ENCODE measurements around the gene KRTAP10-7. TPM values are rescaled to one million over a fixed set of nuclear protein-coding genes. Genes with fewer than 3 reads are reported as not detected.
A peak's percentile ranks its signal among the peaks of the same experiment; 100 is the strongest.
"Not testable (repeated sequence)": the region's sequence is repeated elsewhere in the genome, so short reads cannot be mapped to it uniquely, and the experiment has no call there.

KRTAP10-7 gene
- total RNA-seq, 1 donor from 2014 or later, result not detected

DNA sequence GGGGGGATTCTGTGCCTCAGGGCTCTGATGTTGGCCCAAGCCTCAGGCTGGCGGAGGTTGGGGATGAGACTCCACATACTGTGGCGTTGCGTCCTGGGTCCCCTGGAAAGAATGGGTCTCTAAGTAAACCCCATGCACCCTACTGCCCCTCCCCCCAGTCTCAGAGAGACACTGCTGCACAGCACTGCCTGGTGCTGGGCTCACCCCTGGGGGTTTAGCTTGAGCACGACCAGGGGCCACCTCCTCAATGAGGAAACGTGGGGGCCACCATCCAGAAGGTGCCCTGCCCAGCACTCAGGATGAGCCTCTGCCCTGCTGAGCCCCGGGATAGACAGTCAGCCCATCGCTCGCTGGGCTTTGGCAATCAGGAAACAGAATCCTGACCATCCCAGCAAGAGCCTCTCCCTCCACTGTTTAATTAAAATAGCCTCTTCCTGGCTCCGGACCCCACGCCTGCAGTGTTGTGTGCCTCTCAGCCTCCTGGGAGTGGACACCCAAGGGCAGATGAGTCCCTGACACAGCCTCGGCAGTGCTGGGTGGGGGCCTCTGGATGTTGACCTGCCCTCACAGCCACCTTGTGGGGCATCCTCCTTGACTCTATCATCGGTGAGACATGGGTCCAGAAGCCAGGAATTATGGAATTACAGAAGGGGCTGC, 30.4 kb upstream of the KRTAP10-7 start:
- Histone ChIP-seq H3K36me3 (no peaks in the 10 kb centered on the region), H3K27ac (no peak overlapping the region), H3K27me3 (ENCODE audit: low read depth) (peaks cover 5% of the 10 kb centered on the region), H3K9me3 (peaks cover 7% of the 10 kb centered on the region), H3K4me1 (no peaks in the 10 kb centered on the region), H3K4me3 (no peak overlapping the region)
- ATAC-seq, result no peak
- DNase-seq, result peak; percentile 31
- intact Hi-C loops (cut with DNase I), result no loop called here
- TF ChIP-seq, protein P1, sequence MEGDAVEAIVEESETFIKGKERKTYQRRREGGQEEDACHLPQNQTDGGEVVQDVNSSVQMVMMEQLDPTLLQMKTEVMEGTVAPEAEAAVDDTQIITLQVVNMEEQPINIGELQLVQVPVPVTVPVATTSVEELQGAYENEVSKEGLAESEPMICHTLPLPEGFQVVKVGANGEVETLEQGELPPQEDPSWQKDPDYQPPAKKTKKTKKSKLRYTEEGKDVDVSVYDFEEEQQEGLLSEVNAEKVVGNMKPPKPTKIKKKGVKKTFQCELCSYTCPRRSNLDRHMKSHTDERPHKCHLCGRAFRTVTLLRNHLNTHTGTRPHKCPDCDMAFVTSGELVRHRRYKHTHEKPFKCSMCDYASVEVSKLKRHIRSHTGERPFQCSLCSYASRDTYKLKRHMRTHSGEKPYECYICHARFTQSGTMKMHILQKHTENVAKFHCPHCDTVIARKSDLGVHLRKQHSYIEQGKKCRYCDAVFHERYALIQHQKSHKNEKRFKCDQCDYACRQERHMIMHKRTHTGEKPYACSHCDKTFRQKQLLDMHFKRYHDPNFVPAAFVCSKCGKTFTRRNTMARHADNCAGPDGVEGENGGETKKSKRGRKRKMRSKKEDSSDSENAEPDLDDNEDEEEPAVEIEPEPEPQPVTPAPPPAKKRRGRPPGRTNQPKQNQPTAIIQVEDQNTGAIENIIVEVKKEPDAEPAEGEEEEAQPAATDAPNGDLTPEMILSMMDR (IDR thresholded peaks at IDR 0.05), result no peak

DNA sequence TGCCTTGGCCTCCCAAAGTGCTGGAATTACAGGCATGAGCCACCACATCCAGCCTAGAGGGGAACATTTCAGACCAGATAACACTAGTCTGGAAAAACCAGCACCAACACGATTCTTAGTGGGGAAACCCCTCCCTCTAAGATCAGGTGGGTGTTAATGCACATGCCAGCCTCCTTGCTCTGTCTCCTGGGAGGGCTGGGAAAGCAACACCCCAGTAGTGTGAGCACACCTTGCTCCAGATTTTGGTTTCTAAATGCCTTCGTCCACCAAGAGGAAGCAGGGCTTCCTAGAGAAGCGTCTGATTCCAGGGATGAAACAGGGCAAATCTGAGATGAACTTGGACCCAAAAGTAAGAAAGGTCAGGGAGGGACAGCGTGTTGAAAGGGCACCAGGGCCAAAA, 29.1 kb upstream of the KRTAP10-7 start:
- Histone ChIP-seq H3K36me3 (no peaks in the 10 kb centered on the region), H3K4me1 (no peaks in the 10 kb centered on the region), H3K4me3 (no peak overlapping the region), H3K9me3 (peaks cover 7% of the 10 kb centered on the region), H3K27me3 (ENCODE audit: low read depth) (peaks cover 5% of the 10 kb centered on the region), H3K27ac (no peak overlapping the region)
- TF ChIP-seq, protein P1 (IDR thresholded peaks at IDR 0.05), result no peak
- ATAC-seq, result no peak
- intact Hi-C loops (cut with DNase I), result no loop called here
- DNase-seq, result no peak

DNA sequence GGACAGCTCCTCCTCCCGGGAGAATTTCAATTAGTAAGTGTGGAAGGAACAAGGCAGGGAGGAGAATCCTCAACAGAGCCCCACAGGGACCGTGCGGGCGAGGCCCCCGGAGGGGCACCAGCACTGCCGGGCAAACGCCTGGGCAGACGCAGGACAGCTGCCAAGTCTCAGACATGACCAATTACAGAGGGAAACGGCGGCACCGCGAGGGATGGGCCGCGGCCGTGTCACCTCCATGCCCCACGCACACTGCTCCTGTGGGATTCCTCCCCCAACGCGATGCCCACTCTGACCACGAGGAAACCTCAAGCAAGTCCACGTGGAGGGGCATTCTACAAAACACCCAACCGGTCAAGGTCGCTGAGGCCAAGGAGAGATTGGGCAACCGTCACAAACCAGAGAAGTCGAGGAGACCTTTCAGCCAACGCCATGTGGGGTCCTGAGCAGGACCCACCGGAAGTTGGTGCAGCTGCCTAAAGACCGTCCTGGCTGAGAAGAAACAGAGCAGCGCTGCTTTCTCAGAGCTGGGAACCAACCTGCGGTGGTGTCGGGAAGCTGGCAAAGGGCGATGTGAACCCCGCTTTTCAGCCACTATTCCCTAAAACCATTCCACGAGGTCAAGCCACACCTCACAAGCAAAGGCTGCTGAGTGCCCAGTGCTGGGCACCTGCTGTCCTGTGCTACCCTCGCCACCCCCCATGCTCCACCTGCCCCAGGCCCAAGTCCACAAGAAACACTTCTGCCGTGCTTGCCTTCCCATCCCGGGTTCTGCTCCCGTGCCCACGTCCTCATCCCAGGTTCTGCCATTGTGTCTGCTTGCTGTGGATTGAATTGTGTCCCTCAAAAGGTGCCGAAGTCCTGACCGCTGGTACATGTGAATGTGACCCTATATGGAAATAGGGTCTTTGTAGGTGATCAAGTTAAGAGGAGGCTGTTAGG, 28.3 kb upstream of the KRTAP10-7 start:
- no peaks in the 10 kb centered on the region for H3K36me3 ChIP-seq
- peaks cover 5% of the 10 kb centered on the region for H3K27me3 ChIP-seq (ENCODE audit: low read depth)
- TF ChIP-seq, protein P1 (IDR thresholded peaks at IDR 0.05), result no peak
- ATAC-seq (no peak), DNase-seq (peak; percentile 43)
- intact Hi-C loops (cut with DNase I), result no loop called here
- no peak overlapping the region for H3K27ac ChIP-seq
- no peaks in the 10 kb centered on the region for H3K4me1 ChIP-seq
- H3K4me3 ChIP-seq, result no peak overlapping the region
- peaks cover 13% of the 10 kb centered on the region for H3K9me3 ChIP-seq

DNA sequence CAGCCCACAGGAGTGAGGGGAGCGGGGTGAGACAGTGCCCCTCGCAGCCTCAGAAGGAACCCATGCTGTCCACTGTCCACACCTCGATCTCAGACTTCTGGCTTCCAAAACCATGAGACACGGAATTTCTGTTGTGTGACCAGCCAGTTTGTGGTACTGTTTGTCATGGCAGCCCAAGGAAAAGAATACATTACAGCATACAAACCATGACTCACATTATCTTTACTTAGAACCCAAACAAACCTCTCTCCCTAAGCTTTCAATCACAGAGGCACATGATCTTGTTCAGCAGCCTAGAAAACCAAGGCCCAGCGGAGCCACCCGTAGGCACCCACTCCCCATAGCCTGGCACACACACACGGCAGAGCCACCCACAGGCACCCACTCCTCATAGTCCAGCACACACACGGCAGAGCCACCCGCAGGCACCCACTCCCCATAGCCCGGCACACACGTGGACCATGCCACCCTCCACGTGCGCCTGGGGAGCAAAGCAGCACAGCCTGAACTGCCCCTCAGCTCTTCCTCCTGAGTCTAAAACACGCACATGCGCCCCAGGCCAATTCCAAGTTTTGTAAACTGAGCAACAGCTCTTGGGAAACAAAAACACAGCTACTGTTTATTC, 27.3 kb upstream of the KRTAP10-7 start:
- no peak for ATAC-seq
- H3K9me3 ChIP-seq, result peaks cover 17% of the 10 kb centered on the region

DNA sequence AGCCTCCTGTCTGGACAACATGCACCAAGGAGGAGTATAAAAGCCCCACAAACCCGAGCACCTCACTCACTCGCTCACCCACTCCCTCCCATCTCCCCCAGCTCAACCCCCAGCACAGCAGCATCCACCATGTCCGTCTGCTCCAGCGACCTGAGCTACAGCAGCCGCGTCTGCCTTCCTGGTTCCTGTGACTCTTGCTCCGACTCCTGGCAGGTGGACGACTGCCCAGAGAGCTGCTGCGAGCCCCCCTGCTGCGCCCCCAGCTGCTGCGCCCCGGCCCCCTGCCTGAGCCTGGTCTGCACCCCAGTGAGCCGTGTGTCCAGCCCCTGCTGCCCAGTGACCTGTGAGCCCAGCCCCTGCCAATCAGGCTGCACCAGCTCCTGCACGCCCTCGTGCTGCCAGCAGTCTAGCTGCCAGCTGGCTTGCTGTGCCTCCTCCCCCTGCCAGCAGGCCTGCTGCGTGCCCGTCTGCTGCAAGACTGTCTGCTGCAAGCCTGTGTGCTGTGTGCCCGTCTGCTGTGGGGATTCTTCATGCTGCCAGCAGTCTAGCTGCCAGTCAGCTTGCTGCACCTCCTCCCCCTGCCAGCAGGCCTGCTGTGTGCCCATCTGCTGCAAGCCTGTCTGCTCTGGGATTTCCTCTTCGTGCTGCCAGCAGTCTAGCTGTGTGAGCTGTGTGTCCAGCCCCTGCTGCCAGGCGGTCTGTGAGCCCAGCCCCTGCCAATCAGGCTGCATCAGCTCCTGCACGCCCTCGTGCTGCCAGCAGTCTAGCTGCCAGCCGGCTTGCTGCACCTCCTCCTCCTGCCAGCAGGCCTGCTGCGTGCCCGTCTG, 26.6 kb upstream of the KRTAP10-7 start, which contains the start of gene KRTAP10-4:
TSS of gene KRTAP10-4 (plus strand) at position 100 of the 827 bp plus-strand sequence. CDS start at position 130, 30 bp downstream.
- H3K4me1 ChIP-seq; H3K4me3 ChIP-seq; H3K36me3 ChIP-seq; H3K27ac ChIP-seq; H3K27me3 ChIP-seq (ENCODE audit: low read depth); intact Hi-C loops (cut with DNase I); ATAC-seq: not testable (repeated sequence)
- peaks cover 17% of the 10 kb centered on the region for H3K9me3 ChIP-seq
- DNase-seq, result peak; percentile 22

More for the DNA sequence above, 27.3 kb upstream of the KRTAP10-7 start:
- Histone ChIP-seq H3K4me1 (no peaks in the 10 kb centered on the region), H3K27me3 (ENCODE audit: low read depth) (peaks cover 5% of the 10 kb centered on the region), H3K4me3 (no peak overlapping the region), H3K36me3 (no peaks in the 10 kb centered on the region), H3K27ac (no peak overlapping the region)
- DNase-seq, result peak; percentile 13
- intact Hi-C loops (cut with DNase I), result no loop called here
- TF ChIP-seq, protein P1 (IDR thresholded peaks at IDR 0.05), result no peak

All from lower lobe of right lung (tissue), 2 donors.